GM18499 (cell line): ENCODE measurements around the gene MEIS1.

Source experiments
- ATAC-seq: cut with Tn5 transposase; IDR thresholded peaks from one replicate; pipeline ENCODE4 v1.9.1; 2021; ENCODE audit warnings: moderate number of reproducible peaks; ENCODE audit not compliant: insufficient read depth, unreplicated experiment

Gene MEIS1

DNA sequence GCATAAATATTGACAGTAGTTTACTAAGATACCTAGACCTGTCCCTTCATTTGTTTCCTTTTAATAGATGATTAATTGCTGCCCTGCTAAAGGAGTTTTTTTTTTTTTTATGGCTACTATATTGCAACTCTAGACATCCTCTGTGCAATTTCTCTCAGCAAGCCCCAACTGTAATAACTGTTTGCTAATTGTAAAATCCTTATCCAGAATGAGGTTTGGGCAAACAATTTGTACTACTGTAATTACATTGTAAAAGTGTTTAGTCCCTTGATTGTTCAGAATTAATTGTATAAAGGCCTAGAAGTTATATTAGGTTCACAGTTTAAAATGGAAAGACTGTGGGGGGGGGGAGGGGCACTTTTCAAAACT is 3.7 kb upstream of the MEIS1 start:
- no peak for ATAC-seq

GRCh38 chr2:66431846-66432587 is 2.9 kb upstream of the MEIS1 start:
- ATAC-seq, result no peak

DNA sequence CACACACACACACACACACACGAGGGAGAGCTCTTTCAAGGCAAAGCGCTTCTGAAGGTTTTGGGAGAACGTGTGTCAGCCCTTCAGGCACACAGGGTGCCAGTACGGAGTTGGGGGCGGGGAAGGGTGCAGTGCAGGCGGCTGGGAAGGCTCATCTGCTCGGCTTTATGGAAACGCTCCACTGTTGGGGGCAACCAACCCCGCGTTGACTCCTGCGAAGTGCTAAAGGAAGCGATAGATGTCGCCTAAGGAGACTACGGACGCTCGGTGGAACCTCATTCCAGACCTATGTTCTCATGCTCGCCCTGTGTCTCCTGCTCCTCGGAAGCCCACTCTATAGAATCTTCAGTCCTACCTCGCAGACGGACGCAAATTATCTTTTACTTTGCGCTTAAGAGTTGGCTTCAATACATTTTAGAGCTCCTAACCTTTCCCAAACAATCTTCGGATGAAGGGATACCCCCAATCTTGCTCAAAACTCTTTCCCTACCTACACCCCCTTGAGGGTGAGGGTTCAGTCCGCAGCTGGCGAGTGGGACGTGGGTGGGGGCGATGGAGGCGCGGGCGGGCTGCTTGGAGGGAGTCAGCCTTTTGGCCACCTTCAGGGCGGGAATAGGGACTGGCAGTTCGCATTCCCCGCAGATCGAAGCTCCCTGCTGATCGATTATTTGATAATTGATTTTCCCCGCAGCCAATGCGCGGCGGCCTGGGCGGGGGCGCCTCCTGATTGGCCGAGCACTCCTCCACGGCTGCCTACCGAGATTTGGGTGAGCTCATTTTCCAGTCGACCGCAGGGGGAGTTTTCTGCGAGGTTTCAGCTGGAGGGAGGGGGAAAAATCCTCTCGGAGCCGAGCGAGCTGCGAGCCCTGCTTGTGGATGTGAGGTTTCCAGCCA is 1.9 kb upstream of the MEIS1 start:
- ATAC-seq, result no peak

DNA sequence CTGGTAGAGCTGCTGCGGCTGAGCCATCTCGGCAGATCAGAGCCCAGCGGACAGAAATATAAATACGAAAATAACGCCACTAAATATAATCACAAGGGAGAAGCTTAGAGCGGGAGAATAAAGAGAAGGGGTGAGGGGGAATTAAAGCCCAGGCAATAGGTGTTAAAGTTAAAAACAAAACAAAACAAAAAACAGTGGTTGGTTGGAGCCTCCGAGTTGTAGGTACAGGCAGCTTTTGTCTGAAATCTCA is 1.3 kb upstream of the MEIS1 start:
- no peak for ATAC-seq

- ATAC-seq, result no peak
Measured at GRCh38 chr2:66433945-66434678, 813 bp upstream of the MEIS1 start.

DNA sequence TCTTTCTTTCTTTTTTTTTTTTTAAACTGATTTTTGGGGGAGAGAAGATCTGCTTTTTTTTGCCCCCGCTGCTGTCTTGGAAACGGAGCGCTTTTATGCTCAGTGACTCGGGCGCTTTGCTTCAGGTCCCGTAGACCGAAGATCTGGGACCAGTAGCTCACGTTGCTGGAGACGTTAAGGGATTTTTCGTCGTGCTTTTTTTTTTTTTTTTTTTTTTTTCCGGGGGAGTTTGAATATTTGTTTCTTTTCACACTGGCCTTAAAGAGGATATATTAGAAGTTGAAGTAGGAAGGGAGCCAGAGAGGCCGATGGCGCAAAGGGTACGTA is 587 bp downstream of the MEIS1 start:
- no peak for ATAC-seq

DNA sequence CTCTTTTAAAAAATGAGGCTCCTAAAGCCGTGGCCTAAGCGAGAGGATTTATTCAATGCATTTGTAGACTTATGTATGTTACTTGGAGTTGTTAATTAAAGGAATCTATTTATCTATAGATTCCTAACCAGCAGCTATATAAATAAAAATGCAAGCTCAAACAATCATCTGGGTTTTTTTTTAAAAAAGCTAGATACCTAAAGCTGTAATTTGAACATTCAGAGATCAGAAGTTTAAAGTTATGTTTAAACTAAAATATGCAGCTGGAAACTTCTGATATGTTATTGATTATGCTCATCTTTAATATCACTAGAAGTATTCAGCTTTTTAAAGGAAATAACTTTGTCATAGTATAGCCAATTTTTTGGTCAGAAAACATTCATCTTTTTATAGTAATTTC is 1.0 kb downstream of the MEIS1 start:
- ATAC-seq, result no peak

DNA sequence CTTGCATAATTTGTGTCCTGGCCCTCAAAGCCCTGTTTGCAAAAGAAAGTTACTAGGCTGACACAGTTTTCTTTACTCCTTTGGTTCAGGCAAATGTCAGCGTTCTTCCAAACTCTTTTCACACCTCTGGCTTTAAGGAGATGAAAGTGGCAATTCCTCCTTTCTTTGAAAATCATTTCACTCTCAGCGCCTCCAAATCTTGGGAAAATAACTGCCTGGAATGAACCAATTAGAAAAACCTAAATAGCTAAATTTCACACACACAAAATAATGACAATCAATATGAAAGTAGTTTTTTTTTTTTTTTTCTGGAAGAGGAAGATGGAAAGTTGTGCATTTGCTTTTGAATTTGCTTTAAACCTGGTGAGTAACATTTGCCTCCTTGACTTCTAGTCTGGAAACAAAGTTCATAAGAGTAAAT is 1.7 kb downstream of the MEIS1 start:
- no peak for ATAC-seq

GRCh38 chr2:66437109-66437690 is 2.3 kb downstream of the MEIS1 start:
- ATAC-seq, result no peak

DNA sequence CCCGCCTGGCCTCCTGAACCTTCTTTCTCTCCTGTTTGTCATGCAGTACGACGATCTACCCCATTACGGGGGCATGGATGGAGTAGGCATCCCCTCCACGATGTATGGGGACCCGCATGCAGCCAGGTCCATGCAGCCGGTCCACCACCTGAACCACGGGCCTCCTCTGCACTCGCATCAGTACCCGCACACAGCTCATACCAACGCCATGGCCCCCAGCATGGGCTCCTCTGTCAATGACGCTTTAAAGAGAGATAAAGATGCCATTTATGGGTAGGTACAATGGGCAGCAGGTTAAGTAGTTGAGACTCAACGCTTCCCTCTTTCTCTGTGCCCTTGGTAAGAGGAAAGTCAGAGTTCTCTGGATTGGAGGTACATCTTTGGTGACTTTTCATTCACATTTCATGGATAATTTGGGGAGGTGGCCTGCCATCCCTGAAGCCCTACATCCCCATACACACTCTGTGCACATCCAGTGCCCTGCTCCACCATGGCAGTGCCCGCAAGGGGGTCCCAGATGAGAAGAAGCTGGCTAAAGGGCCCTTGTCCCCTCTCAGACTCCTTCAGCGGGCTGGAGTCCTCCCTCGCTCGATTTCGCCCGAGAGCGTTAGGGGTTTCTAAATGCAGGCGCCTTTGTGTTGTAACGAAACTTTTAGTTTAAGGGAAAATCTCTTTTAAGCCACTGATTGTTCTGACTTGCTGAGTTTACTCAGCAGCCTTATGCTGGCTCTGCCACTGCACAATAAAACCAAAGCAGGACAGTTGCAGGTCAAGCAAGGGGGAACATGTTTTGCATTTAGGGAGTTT is 3.0 kb downstream of the MEIS1 start:
- ATAC-seq, result no peak

GRCh38 chr2:66438498-66438833 is 3.5 kb downstream of the MEIS1 start:
- no peak for ATAC-seq

DNA sequence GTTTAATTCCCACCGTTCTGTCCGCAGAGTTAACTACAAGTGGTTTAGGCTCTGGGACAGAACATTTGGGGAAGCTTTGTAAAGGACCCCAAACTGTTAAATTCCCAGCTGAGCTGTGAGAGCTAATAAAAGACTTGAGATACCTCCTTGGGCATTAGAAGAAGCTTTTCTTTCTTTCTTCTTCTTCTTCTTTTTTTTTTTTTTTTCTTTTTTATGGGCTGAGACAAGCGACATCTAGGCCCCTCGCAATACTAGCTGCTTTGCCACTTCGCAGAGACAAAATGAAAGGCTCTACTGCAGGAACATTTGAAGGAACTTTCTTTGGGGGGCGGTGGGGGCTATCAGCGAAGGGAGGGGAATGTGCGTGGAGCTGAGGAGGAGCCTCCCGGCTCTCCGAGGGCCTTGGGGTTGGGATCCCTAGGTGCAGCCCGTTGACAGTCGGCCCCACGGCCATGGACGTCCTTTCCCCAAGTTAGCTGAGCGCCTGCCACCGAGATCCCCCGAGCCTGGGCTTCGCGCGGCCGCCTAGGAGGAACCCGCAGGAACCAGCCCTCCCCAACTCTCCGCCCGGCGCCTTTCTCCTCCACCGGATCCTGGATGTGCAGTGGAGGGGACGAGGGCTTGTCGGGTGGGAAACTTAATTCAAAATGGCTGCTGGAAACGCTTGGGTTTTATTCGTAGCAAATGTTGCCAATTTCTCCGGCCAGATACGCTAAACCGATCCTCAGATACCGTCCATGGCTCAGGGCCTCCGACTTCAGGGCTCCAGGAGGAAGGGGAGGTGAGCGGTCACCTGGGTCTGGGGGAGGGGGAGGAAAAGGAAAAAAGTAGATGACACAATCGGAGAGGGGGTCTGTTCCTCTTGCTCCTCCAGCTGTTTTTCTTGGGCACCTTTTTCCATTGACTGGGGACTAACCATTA is 4.2 kb downstream of the MEIS1 start:
- ATAC-seq, result no peak

GRCh38 chr2:66439812-66440542 is 5.1 kb downstream of the MEIS1 start:
- no peak for ATAC-seq

DNA sequence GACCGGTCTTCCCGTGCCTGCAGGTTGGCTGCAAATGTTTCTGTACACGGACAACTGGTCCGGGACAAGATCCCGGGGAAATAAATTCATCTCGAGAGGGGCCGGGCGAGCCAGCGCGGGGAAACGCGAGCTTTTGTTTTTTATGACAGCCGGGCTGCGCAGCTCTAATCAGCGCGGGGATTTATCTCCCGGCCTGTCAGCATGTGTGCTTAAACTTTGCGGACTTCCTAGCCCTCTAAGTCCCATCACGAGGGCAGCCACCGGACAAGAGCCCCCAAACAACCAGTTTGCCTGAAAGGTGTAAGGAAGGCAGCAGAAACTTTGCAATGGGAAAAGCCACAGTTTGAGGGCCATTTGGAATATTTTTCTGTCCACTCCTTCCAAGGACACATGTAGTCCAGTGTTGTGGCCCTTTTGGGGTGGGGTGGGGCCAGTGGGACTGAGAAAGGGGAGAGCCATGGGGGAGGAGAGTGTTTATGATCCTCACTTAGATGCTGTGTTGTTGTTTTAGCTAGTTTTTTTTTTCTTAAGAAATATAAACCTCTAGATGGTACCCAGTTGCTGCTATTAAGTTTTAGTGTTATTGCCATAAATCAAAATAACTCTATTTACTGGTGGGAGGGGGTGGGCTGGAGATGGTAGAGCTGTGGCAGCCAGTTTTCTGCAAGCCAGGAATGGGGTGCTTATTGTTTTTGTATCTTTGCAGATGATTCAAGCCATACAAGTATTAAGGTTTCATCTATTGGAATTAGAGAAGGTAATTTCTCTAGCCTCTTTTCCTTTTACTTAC is 6.0 kb downstream of the MEIS1 start:
- no peak for ATAC-seq

GRCh38 chr2:66441581-66442320 is 6.8 kb downstream of the MEIS1 start:
- no peak for ATAC-seq

DNA sequence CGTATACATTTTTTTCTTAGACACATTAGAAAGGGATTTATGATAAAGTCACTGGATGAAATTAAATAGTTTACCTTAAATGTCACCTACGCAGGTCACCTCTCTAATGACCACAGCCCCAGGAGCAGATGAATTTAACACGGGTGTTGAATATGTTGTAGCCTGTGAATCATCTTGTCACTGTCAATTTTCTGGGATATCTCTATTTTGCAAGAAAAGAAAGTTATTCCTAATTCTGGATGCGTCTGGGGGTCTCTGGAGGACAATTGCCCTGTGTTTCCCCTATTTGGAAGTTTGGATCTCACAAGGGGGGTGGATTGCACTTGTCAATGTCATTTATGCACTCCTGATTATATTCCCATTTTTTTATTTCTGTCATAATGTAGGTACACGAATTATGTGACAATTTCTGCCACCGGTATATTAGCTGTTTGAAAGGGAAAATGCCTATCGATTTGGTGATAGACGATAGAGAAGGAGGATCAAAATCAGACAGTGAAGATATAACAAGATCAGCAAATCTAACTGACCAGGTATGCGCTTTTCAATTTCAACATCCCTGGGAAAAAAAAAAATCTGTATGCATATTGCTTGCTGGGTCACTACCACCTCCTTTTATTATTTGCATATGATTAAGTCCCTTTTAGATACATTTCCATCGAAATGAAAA is 7.7 kb downstream of the MEIS1 start:
- ATAC-seq, result no peak
